Natural killer cell (primary cell): ENCODE results near the gene EPB41L4B. TPM values are rescaled to one million over a fixed set of nuclear protein-coding genes. Genes with fewer than 3 reads are reported as not detected.

Experiments used
- ATAC-seq, 3 donors: fragments of 150-1000 bp in 2 of 3; fragments of 200-7000 bp in 1 of 3; cut with Tn5 transposase; 1 replicate in 1 of 3; 2 replicates in 2 of 3; pipeline ENCODE4 v1.10.0; 2021; ENCODE audit warnings: mild to moderate bottlenecking in 2 of 3, moderate library complexity in 2 of 3
- DNase-seq, 2 donors: peaks; one replicate each; pipeline versions ENCODE4 v3.0.0 to v3.0.0-alpha.2; 2013 to 2021; ENCODE audit warnings: mixed read lengths in 1 of 2
- H3K27ac ChIP-seq: one replicate; pipeline ENCODE4 v1.5.1; 2013; ENCODE audit warnings: mild to moderate bottlenecking, low read length
- H3K27me3 ChIP-seq: one replicate; pipeline ENCODE4 v1.6.1; 2013; ENCODE audit warnings: low read length; ENCODE audit not compliant: control insufficient read depth, insufficient read depth
- H3K36me3 ChIP-seq: one replicate; pipeline ENCODE4 v1.6.1; 2013; ENCODE audit warnings: low read length; ENCODE audit not compliant: control insufficient read depth, insufficient read depth
- H3K4me1 ChIP-seq: one replicate; pipeline ENCODE4 v1.6.1; 2013; ENCODE audit warnings: low read length; ENCODE audit not compliant: control insufficient read depth, insufficient read depth
- H3K4me3 ChIP-seq: one replicate; pipeline ENCODE4 v1.5.1; 2013; ENCODE audit warnings: low read length
- H3K9me3 ChIP-seq: one replicate; pipeline ENCODE4 v1.6.1; 2013; ENCODE audit warnings: low read length; ENCODE audit not compliant: control insufficient read depth, insufficient read depth
- H3K27ac Mint-ChIP-seq, 2 donors: one replicate each; pipeline ENCODE4 v1.8.0; 2022; ENCODE audit warnings: mild to moderate bottlenecking in 2 of 2, mixed read lengths in 2 of 2, moderate library complexity in 1 of 2
- H3K27me3 Mint-ChIP-seq, 2 donors: one replicate each; pipeline ENCODE4 v1.8.0; 2022; ENCODE audit warnings: low read depth in 2 of 2, mixed read lengths in 2 of 2
- H3K36me3 Mint-ChIP-seq: one replicate; pipeline ENCODE4 v1.8.0; 2022; ENCODE audit warnings: mixed read lengths
- H3K4me1 Mint-ChIP-seq, 2 donors: one replicate each; pipeline ENCODE4 v1.8.0; 2022; ENCODE audit warnings: mixed read lengths in 2 of 2
- H3K4me3 Mint-ChIP-seq: one replicate; pipeline ENCODE4 v1.8.0; 2022; ENCODE audit warnings: mild to moderate bottlenecking, moderate library complexity, mixed read lengths
- H3K9me3 Mint-ChIP-seq, 2 donors: one replicate each; pipeline ENCODE4 v1.8.0; 2022; ENCODE audit warnings: mixed read lengths in 2 of 2
- WGBS: methylation state at CpG from one replicate; pipeline ENCODE4 v1.1.7; 2013; ENCODE audit warnings: missing lambda C conversion rate; ENCODE audit not compliant: insufficient coverage; 5-methylcytosine and 5-hydroxymethylcytosine counted together
- intact Hi-C: fragments of 100-400 bp; cut with micrococcal nuclease; formaldehyde crosslinking; loops from one replicate; pipeline ENCODE4 v1.14.2; 2022
- total RNA-seq, 4 donors: library from RNA; stranded (reverse); fragments of 120-200 nt in 1 of 4; gene quantifications; one replicate each; pipeline versions ENCODE4 v1.2.3 to v1.2.4, GENCODE V29; 2013 to 2022
- TF ChIP-seq, protein P1 (sequence below): fragments of 200-600 bp; IDR thresholded peaks from one replicate; pipeline ENCODE4 v1.8.0; 2022; ENCODE audit warnings: antibody characterized with exemption

The EPB41L4B gene
- total RNA-seq, 3 donors from 2014 or later (not counting 1 experiment from before 2014, with no cell fraction given), result not detected

DNA sequence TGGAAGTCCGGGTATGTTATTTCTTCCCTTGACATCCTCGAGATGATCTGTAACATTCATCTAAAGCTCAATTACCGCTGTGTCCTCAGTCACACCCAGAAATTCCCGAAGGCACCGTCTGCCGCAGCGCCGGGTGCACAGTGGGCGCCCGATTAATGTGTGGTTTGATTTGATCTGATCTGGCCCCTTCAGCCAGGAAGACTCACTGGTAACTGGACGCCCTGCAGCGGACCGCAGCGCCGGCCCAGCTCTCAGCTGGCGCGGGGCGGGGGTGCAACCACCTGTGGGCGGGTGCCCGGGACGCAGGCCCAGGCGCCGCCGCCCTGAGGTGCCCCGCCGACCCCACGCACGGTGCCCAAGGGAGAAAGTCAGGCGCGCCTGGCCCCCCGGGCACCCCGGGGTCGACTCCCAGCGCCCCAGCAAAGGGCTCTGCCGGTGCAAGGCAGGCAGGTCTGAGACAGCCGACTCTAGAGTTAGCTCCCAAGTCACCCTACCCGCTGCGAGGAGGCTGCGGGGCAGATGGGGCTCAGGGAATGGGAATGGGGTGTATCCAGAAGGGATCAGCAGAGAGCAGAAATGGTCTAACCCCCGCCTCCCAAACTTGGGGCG lies 1.7 kb downstream of the EPB41L4B start:
- H3K9me3 Mint-ChIP-seq, result no peaks in the 10 kb centered on the region
- intact Hi-C loops, result no loop called here
- Histone ChIP-seq H3K4me3 (no peak overlapping the region), H3K27ac (no peak overlapping the region), H3K27me3 (peaks cover 15% of the 10 kb centered on the region), H3K36me3 (no peaks in the 10 kb centered on the region), H3K4me1 (peaks cover 12% of the 10 kb centered on the region), H3K9me3 (no peaks in the 10 kb centered on the region)
- H3K27me3 Mint-ChIP-seq, result peaks cover 56 to 68% of the 10 kb centered on the region in 2 donors
- ATAC-seq, result no peak
- WGBS, result 6% methylated on average over 41 of the region's 41 CpGs
- TF ChIP-seq, protein P1, sequence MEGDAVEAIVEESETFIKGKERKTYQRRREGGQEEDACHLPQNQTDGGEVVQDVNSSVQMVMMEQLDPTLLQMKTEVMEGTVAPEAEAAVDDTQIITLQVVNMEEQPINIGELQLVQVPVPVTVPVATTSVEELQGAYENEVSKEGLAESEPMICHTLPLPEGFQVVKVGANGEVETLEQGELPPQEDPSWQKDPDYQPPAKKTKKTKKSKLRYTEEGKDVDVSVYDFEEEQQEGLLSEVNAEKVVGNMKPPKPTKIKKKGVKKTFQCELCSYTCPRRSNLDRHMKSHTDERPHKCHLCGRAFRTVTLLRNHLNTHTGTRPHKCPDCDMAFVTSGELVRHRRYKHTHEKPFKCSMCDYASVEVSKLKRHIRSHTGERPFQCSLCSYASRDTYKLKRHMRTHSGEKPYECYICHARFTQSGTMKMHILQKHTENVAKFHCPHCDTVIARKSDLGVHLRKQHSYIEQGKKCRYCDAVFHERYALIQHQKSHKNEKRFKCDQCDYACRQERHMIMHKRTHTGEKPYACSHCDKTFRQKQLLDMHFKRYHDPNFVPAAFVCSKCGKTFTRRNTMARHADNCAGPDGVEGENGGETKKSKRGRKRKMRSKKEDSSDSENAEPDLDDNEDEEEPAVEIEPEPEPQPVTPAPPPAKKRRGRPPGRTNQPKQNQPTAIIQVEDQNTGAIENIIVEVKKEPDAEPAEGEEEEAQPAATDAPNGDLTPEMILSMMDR, result no peak
- peak in 1 of 2 donors; percentile 3 for DNase-seq
- H3K4me3 Mint-ChIP-seq, result peak overlapping the region; percentile 80
- H3K27ac Mint-ChIP-seq, result no peak overlapping the region
- H3K36me3 Mint-ChIP-seq, result no peaks in the 10 kb centered on the region
- H3K4me1 Mint-ChIP-seq, result peaks cover 5 to 11% of the 10 kb centered on the region in 2 donors

GRCh38 chr9:109317979-109318741 lies 2.7 kb downstream of the EPB41L4B start:
- intact Hi-C loops, result no loop called here
- no peaks in the 10 kb centered on the region for H3K9me3 Mint-ChIP-seq
- no peak for DNase-seq
- TF ChIP-seq, protein P1, result no peak
- H3K4me1 Mint-ChIP-seq, result peaks cover 5 to 11% of the 10 kb centered on the region in 2 donors
- no peaks in the 10 kb centered on the region for H3K36me3 Mint-ChIP-seq
- Histone ChIP-seq H3K27me3 (peaks cover 15% of the 10 kb centered on the region), H3K27ac (no peak overlapping the region), H3K36me3 (no peaks in the 10 kb centered on the region), H3K4me1 (peaks cover 12% of the 10 kb centered on the region), H3K9me3 (no peaks in the 10 kb centered on the region), H3K4me3 (no peak overlapping the region)
- 30% methylated on average over 13 of the region's 13 CpGs for WGBS
- peaks cover 52 to 68% of the 10 kb centered on the region in 2 donors for H3K27me3 Mint-ChIP-seq
- no peak for ATAC-seq
- no peak overlapping the region for H3K27ac Mint-ChIP-seq
- H3K4me3 Mint-ChIP-seq, result peak overlapping the region; percentile 68

- DNase-seq (no peak), ATAC-seq (no peak)
- TF ChIP-seq, protein P1, result no peak
- Mint-ChIP-seq H3K9me3 (no peaks in the 10 kb centered on the region), H3K4me1 (peaks cover 5 to 11% of the 10 kb centered on the region in 2 donors), H3K27me3 (peaks cover 52 to 70% of the 10 kb centered on the region in 2 donors), H3K4me3 (peak overlapping the region; percentile 35), H3K27ac (no peak overlapping the region), H3K36me3 (no peaks in the 10 kb centered on the region)
- no peak overlapping the region for H3K27ac ChIP-seq
- intact Hi-C loops, result no loop called here
- H3K9me3 ChIP-seq, result no peaks in the 10 kb centered on the region
- peaks cover 15% of the 10 kb centered on the region for H3K27me3 ChIP-seq
- 79% methylated on average over 13 of the region's 13 CpGs for WGBS
- no peak overlapping the region for H3K4me3 ChIP-seq
- H3K36me3 ChIP-seq, result no peaks in the 10 kb centered on the region
- H3K4me1 ChIP-seq, result peaks cover 12% of the 10 kb centered on the region
These were observed 3.4 kb downstream of the EPB41L4B start for GRCh38 chr9:109317311-109317978.
